Stimulated activated CD8-positive, alpha-beta memory T cell treated with anti-CD3 and anti-CD28 coated beads, Interleukin-7, amount 100 ng/mL, for 48 hours (primary cell): ENCODE measurements around the gene UQCR11.

ENCODE experiments used
- DNase-seq, 2 donors: peaks; one replicate each; pipeline ENCODE4 v3.0.0-alpha.2; 2020; ENCODE audit warnings: low read depth in 1 of 2; ENCODE audit errors: extremely low read depth in 1 of 2

The UQCR11 gene

DNA sequence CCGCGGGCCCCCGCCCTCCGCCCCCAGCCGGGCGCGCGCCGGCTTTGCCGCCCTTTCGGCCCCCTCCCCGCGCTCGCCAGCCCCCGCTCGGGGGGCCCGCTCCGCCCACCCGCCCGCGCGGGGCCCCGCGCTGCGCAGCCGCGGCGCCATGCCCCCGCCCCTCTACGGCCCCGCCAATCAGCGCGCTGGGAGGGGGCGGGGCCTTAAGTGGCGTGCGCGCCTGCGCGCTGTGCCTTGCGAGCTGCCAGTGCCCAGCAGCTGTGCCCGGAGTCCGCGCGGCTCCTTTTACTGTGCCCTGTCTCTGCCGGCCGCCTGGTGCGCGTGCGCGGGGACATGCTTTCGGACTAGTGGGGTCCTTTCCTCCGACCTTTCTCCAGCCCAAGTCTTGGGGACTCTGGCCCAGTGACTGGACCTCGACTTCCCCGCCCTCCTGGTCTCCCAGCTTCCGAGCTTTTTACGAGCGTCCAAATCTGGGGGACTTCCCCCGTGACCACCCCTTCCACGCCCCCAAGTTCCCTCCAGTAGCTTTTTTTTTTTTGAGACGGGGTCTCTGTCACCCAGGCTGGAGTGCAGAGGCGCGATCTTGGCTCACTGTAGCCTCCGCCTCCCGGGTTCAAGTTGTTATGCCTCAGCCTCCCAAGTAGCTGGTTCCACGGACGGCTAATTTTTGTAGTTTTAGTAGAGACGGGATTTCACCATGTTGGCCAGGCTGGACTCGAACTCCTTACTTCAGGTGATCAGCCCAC, 12.3 kb downstream of the UQCR11 start, which contains the start of gene MBD3:
Gene MBD3, minus strand, starts transcription at position 111 of the 746 bp plus-strand sequence. CDS start 234 bp downstream, outside the sequence.
- DNase-seq = peak; percentile 81

- peak; percentile 65 to 73 for DNase-seq
These were observed 13.1 kb downstream of the UQCR11 start for GRCh38 chr19:1592024-1592754.

GRCh38 chr19:1591421-1592023, 13.7 kb downstream of the UQCR11 start:
- no peak for DNase-seq

DNA sequence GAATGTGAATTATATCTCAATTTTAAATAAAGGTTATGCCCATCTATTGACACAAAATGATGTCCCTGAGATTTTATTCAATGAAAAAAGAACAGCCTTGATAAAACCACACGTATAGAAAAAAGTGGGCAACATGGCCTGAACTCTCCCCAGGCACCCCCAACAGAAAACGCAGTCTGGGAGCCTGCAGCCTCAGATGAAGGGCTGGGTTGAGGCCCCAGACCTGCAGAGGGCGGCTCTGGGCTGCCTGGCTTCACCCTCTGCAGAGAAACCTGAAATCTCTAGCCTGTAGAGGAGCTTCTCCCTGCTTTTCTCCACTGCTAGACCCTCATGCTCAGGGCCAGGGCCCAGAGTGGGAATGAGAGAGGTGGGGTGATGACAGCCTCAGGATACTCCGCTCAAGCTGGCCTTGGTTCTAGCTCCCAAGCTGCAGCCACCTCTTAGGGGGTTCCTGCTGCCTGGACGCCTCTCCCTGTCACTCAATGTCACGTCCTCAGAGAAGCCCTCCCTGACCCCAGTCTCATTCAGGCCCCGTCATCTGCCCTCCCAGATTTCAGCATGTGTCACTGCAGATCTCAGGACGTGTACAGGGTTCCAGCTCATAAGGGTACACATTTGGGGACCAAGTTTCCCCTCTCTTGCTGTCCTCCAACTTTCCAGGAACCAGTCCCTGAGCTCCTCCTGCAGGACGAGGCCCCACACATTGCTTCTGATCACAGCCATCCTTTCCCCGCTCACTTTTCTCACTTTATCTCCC, 14.4 kb downstream of the UQCR11 start:
- no peak for DNase-seq

- no peak for DNase-seq
These were observed 17.4 kb downstream of the UQCR11 start for GRCh38 chr19:1587872-1588271.

DNA sequence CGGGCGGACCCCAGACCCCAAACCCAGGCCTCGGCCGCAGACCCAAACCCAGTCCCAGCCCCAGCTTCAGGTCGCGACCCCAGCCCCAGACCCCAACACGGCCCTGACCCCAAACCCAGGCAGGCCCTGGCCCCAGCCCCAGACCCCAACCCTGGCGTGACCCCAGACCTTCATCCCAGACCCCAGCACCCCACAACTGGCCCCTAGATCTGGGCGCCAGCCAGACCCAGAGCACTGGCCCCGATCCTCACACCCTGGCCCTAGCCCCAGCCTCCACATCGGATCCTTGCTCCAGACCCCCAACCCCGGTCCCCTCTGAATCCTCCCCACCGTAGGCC, 20.1 kb downstream of the UQCR11 start:
- no peak for DNase-seq

- no peak for DNase-seq
These were observed 20.6 kb downstream of the UQCR11 start for GRCh38 chr19:1584500-1585242.

GRCh38 chr19:1582201-1582600, 23.1 kb downstream of the UQCR11 start:
- no peak for DNase-seq

GRCh38 chr19:1580957-1581356, 24.3 kb downstream of the UQCR11 start:
- no peak for DNase-seq

DNA sequence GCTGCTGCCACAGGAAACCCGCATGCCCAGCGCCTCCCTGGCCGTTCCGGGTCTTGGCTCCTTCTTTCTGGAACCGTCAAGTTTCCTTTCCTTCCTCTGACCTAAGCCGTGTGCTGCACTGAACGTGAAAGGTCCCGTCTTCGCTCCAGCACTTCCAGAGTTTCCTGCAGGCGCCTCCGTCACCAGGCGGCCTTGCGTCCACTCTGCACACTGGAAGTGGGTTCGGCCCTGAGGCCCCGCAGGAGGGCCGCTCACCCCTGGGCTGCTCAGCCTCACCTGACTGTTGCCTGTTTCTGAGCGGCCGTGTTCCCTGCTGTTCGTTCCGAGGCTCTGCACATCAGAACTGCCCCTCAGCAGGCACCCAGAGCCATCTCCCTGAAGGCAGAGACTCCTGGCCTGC, 24.9 kb downstream of the UQCR11 start:
- no peak for DNase-seq

DNA sequence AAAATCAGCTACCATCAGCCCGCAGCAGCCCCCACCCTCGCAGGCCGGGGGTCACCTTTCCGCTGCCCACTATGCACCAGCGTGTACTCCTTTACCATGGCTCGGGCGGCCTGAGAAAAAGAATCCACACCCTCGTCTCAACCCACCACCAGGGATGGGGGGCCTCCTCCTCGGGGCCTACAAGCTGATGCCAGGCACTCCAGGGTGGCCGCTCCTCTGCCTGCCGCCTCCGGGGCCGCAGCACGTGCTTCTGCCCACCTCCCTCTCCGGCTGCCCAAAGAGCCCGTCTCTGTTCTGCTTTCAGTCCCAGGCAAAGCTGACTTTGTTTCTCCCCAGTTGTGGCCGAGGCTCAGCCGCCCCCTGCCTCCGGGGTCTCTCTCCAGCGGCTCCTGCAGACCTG, 26.0 kb downstream of the UQCR11 start:
- DNase-seq = no peak

GRCh38 chr19:1577929-1578618, 27.2 kb downstream of the UQCR11 start:
- no peak for DNase-seq

- DNase-seq = no peak
These were observed 28.0 kb downstream of the UQCR11 start for GRCh38 chr19:1577090-1577928.

DNA sequence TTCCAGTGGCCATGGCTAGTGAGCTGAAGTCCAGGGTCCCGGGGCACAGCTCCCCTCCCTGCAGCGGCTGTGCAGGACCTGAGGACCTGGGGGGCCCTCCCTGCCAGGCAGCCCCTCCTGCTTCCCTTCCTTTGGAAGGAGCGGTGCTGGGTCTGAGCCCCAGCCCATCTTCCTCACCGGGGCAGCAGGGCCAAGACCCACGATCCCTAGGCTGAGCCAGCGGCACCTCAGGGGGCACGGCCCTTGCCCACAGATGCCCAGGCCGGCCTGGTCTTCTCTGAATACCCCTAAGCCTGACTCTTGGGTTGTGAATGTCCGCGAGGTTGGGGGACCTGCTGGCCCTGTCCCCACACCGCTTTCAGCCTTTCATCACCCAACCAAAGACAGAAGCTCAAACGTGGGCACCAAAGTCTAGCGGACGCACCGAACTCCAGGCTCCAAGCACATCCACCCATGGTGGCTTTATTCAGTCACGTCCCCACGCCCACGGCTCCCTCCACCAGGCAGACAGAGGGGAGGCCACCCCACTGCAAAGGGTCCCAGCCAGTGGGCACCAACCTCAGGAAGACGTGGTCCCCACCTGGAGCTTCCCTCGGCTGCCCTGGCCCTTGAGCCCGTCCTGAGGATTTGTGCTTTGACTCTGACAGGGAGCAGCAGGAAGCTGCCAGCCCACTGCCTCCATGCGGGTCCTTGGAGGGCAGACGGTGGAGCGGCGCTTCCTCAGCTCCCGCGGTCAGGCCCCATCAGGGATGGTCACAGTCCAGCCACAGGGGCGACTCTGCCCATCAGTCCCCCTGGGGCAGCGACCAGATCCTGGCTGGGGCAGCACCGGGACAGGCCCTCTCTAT, 28.8 kb downstream of the UQCR11 start:
- DNase-seq = no peak

- no peak for DNase-seq
These were observed 29.7 kb downstream of the UQCR11 start for GRCh38 chr19:1575323-1576241.

DNA sequence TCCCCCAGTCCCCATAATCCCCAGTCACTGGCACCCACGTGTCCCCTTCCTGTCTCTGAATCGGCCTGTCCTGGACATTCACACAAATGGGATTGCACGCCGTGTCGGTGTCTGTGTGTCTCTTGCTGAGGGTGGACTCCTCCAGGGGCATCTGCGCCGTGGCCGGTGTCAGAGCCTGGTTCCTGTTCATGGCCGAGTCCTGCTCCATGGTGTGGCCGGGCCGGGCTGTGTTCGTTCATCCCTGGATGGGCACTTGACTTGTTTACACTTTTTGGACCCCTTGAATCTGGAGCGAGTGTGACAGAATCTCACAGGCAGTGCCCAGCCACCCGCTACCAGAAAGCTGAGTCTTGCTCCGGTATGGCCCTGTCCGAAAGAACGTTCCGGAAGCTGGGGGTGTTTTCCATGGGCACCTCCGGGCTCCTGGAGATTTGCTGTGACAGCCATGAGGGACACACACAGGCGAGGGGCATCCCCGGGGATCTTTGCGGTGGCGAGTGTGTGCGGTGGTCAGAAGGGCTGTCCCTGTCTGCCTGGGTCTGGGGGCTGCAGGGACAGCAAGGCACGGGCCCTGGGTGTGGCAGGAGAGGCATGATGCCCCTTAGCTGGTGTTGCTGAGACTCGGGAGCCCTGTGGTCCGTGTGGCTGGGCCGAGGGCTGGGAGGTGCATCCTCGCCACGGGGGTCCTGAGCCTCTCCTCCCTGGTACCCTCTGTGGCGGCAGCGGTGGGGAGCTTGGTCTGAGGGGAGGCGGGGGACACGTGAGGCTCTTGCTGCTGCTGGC, 30.7 kb downstream of the UQCR11 start:
- no peak for DNase-seq
